Astrocyte (in vitro differentiated cells and primary cell): ENCODE data around the gene MZB1. TPM values are rescaled to one million over a fixed set of nuclear protein-coding genes. Genes with fewer than 3 reads are reported as not detected.

Experiments
- DNase-seq: peaks from one replicate; pipeline ENCODE4 v3.0.0-alpha.2; 2010; ENCODE audit warnings: low read depth
- FAIRE-seq: peaks from 2 replicates; lab custom pipeline; 2011; peaks lifted over from hg19 to GRCh38; lab: Jason Lieb, UNC
- H2AFZ ChIP-seq: 2 replicates; pipeline ENCODE4 v1.6.0; 2012; ENCODE audit warnings: low read depth, low read length, inconsistent platforms
- H3K27ac ChIP-seq: 2 replicates; pipeline ENCODE4 v1.5.1; 2011; ENCODE audit warnings: low read depth, low read length, inconsistent platforms
- H3K27me3 ChIP-seq: 2 replicates; pipeline ENCODE4 v1.6.0; 2011; ENCODE audit warnings: low read length, inconsistent platforms; ENCODE audit not compliant: insufficient read depth
- H3K36me3 ChIP-seq: 2 replicates; pipeline ENCODE4 v1.5.1; 2011; ENCODE audit warnings: low read length, inconsistent platforms; ENCODE audit not compliant: insufficient read depth
- H3K4me1 ChIP-seq: 2 replicates; pipeline ENCODE4 v1.5.1; 2011; ENCODE audit warnings: low read length, inconsistent platforms; ENCODE audit not compliant: insufficient read depth
- H3K4me2 ChIP-seq: 2 replicates; pipeline ENCODE4 v1.6.0; 2012; ENCODE audit warnings: low read length, inconsistent platforms
- H3K4me3 ChIP-seq: 2 replicates; pipeline ENCODE4 v1.5.1; 2011; ENCODE audit warnings: low read depth, mild to moderate bottlenecking, low read length, inconsistent platforms; ENCODE audit not compliant: insufficient read depth
- H3K79me2 ChIP-seq: 2 replicates; pipeline ENCODE4 v1.6.0; 2012; ENCODE audit warnings: mild to moderate bottlenecking, low read length, inconsistent platforms; ENCODE audit not compliant: insufficient read depth
- H3K9ac ChIP-seq: 2 replicates; pipeline ENCODE4 v1.6.0; 2012; ENCODE audit warnings: mild to moderate bottlenecking, low read length, inconsistent platforms
- H3K9me3 ChIP-seq: 2 replicates; pipeline ENCODE4 v1.5.1; 2012; ENCODE audit warnings: low read depth, mild to moderate bottlenecking, low read length, inconsistent platforms; ENCODE audit not compliant: insufficient read depth
- H4K20me1 ChIP-seq: 2 replicates; pipeline ENCODE4 v1.6.0; 2012; ENCODE audit warnings: low read length, inconsistent platforms; ENCODE audit not compliant: insufficient read depth
- H3K27ac Mint-ChIP-seq: one replicate; pipeline ENCODE4 v1.8.0; 2021; ENCODE audit warnings: mild to moderate bottlenecking, mixed read lengths; ENCODE audit not compliant: unreplicated experiment
- H3K27me3 Mint-ChIP-seq: one replicate; pipeline ENCODE4 v1.8.0; 2021; ENCODE audit warnings: low read depth, mixed read lengths; ENCODE audit not compliant: unreplicated experiment
- H3K36me3 Mint-ChIP-seq: one replicate; pipeline ENCODE4 v1.8.0; 2021; ENCODE audit warnings: low read depth, mixed read lengths; ENCODE audit not compliant: unreplicated experiment
- H3K4me1 Mint-ChIP-seq: one replicate; pipeline ENCODE4 v1.8.0; 2021; ENCODE audit warnings: low read depth, mixed read lengths; ENCODE audit not compliant: unreplicated experiment
- H3K4me3 Mint-ChIP-seq: one replicate; pipeline ENCODE4 v1.8.0; 2021; ENCODE audit warnings: mild to moderate bottlenecking, moderate library complexity, mixed read lengths; ENCODE audit not compliant: unreplicated experiment
- H3K9me3 Mint-ChIP-seq: one replicate; pipeline ENCODE4 v1.8.0; 2021; ENCODE audit warnings: mild to moderate bottlenecking, mixed read lengths; ENCODE audit not compliant: unreplicated experiment
- EZH2 ChIP-seq: IDR thresholded peaks from 2 replicates; pipeline ENCODE4 v1.6.1; 2012; ENCODE audit warnings: mild to moderate bottlenecking, low read length, inconsistent platforms; ENCODE audit not compliant: insufficient read depth
- total RNA-seq: library from RNA; stranded (reverse); gene quantifications from 2 replicates; pipeline ENCODE4 v1.2.1, GENCODE V29; 2021
- TF ChIP-seq, protein P1 (sequence below): IDR thresholded peaks from 2 replicates; pipeline ENCODE4 v1.5.1; 2011; ENCODE audit warnings: low read depth, mild to moderate bottlenecking, inconsistent platforms, low read length, moderate library complexity; ENCODE audit not compliant: insufficient read depth

Gene MZB1
- total RNA-seq, 1 donor from 2014 or later, result not detected

DNA sequence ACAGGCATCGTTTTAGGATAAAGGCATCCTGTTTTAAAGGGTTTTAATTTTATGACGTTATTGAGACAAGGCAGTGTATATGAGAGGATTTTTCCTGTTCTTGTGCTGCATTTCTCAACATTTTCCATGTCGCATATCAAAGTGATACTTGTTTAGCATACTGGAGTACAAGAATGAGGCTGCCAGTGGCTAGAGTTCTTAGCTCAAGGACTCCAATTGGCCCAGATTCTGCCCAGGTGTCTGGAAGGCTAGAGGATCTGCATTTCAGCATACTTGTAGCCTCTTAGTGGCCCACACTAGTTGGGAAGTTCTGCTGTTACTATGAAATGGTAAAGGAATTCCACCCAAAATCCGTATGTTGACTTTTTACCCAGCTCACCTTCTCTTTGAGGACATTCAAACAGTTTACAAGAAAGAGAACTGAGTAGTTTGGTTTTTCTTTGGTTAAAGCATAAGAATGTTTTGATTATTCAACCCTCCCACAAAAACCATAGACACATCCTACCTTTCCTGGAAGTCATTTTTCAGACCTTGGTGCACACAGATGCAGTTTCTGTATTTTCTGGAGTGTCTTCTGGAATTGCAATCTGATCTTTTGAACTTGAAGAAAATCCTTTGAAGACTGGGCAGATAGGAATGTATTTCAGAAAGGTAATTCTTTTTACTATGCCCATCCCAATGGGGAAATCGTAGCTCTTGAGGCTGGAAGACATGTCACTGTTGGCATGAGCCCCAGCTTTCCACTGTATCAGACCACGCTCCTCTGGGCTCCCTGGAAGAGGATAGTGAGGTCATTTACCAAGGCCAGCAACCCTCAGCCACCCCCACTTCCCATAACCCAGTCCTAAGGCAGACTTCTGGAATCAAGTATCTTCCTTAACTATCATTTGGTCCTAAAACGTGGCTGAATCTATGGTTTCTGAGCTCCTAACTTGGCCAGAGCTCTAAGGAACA, 18.0 kb downstream of the MZB1 start:
- Mint-ChIP-seq H3K36me3 (peaks cover 29% of the 10 kb centered on the region), H3K27ac (no peak overlapping the region), H3K27me3 (no peaks in the 10 kb centered on the region), H3K9me3 (no peaks in the 10 kb centered on the region), H3K4me3 (no peak overlapping the region), H3K4me1 (peaks cover 7% of the 10 kb centered on the region)
- H3K36me3 ChIP-seq, result peaks cover 6% of the 10 kb centered on the region
- H4K20me1 ChIP-seq, result peaks cover 29% of the 10 kb centered on the region
- H3K9me3 ChIP-seq, result no peaks in the 10 kb centered on the region
- H3K4me3 ChIP-seq, result no peak overlapping the region
- no peaks in the 10 kb centered on the region for H3K27me3 ChIP-seq
- no peak overlapping the region for H2AFZ ChIP-seq
- FAIRE-seq (no peak), DNase-seq (peak; percentile 66)
- no peak for TF ChIP-seq EZH2
- TF ChIP-seq, protein P1, sequence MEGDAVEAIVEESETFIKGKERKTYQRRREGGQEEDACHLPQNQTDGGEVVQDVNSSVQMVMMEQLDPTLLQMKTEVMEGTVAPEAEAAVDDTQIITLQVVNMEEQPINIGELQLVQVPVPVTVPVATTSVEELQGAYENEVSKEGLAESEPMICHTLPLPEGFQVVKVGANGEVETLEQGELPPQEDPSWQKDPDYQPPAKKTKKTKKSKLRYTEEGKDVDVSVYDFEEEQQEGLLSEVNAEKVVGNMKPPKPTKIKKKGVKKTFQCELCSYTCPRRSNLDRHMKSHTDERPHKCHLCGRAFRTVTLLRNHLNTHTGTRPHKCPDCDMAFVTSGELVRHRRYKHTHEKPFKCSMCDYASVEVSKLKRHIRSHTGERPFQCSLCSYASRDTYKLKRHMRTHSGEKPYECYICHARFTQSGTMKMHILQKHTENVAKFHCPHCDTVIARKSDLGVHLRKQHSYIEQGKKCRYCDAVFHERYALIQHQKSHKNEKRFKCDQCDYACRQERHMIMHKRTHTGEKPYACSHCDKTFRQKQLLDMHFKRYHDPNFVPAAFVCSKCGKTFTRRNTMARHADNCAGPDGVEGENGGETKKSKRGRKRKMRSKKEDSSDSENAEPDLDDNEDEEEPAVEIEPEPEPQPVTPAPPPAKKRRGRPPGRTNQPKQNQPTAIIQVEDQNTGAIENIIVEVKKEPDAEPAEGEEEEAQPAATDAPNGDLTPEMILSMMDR, result no peak
- H3K27ac ChIP-seq, result no peak overlapping the region
- H3K9ac ChIP-seq, result no peak overlapping the region
- H3K4me1 ChIP-seq, result peaks cover 17% of the 10 kb centered on the region
- H3K79me2 ChIP-seq, result no peaks in the 10 kb centered on the region
- H3K4me2 ChIP-seq, result no peak overlapping the region

DNA sequence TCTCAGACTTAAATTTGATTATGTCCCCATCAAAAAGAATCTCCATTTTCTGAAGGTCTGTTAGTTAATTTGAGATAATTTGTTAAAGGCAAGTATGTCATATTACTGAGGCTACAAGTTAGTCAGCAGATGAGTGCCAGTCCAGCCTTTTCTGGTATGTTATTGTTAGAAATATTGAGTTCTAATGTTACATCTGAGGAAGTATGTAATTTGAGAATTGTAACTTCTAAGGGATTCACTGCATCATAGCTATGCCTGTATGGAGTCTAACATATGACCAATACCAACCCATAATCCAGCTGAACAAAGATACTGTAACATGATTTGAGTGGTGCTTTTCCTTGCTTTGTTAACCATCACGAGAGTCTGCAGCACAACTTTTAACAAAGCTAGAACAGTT, 20.5 kb downstream of the MZB1 start:
- H3K9me3 Mint-ChIP-seq, result no peaks in the 10 kb centered on the region
- Histone ChIP-seq H3K79me2 (peaks cover 6% of the 10 kb centered on the region), H3K36me3 (peaks cover 21% of the 10 kb centered on the region), H3K27ac (peak overlapping the region; percentile 32), H3K4me1 (peaks cover 13% of the 10 kb centered on the region), H3K9me3 (no peaks in the 10 kb centered on the region), H3K27me3 (no peaks in the 10 kb centered on the region), H3K4me3 (no peak overlapping the region), H2AFZ (no peak overlapping the region), H3K4me2 (no peak overlapping the region), H3K9ac (peak overlapping the region; percentile 17), H4K20me1 (peaks cover 21% of the 10 kb centered on the region)
- DNase-seq (peak; percentile 66), FAIRE-seq (no peak)
- H3K36me3 Mint-ChIP-seq, result peaks cover 24% of the 10 kb centered on the region
- H3K27ac Mint-ChIP-seq, result no peak overlapping the region
- no peaks in the 10 kb centered on the region for H3K27me3 Mint-ChIP-seq
- H3K4me3 Mint-ChIP-seq, result no peak overlapping the region
- peaks cover 7% of the 10 kb centered on the region for H3K4me1 Mint-ChIP-seq
- no peak for TF ChIP-seq EZH2
- TF ChIP-seq, protein P1, result no peak

DNA sequence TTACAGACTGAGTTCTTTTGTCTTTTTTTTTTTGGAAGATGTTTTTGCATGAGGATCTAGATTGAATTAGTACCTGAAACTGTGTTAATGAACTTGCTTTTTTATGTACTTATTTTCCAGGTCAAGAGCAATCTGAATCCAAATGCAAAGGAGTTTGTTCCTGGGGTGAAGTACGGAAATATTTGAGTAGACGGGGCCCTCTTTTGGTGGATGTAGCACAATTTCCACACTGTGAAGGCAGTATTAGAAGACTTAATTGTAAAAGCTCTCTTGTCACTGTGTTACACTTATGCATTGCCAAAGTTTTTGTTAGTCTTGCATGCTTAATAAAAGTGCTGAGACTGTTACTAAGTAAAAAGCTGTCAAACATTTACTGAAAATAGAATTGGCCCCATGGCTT, 21.1 kb downstream of the MZB1 start:
- H3K4me3 Mint-ChIP-seq, result no peak overlapping the region
- TF ChIP-seq EZH2, result no peak
- TF ChIP-seq, protein P1, result no peak
- H3K27ac Mint-ChIP-seq, result peak overlapping the region; percentile 54
- Histone ChIP-seq H3K36me3 (peaks cover 27% of the 10 kb centered on the region), H3K9me3 (no peaks in the 10 kb centered on the region), H3K4me3 (no peak overlapping the region), H3K79me2 (peaks cover 11% of the 10 kb centered on the region), H3K27me3 (no peaks in the 10 kb centered on the region), H3K4me1 (peaks cover 7% of the 10 kb centered on the region), H3K27ac (peak overlapping the region; percentile 32), H3K9ac (peak overlapping the region; percentile 17), H3K4me2 (no peak overlapping the region), H2AFZ (no peak overlapping the region), H4K20me1 (peaks cover 22% of the 10 kb centered on the region)
- no peaks in the 10 kb centered on the region for H3K9me3 Mint-ChIP-seq
- H3K36me3 Mint-ChIP-seq, result peaks cover 25% of the 10 kb centered on the region
- peaks cover 7% of the 10 kb centered on the region for H3K4me1 Mint-ChIP-seq
- no peak for FAIRE-seq
- no peaks in the 10 kb centered on the region for H3K27me3 Mint-ChIP-seq
- no peak for DNase-seq
